GM23248 (cell line): Measurements from ENCODE around the gene POT1.

Experiments
- EZH2 ChIP-seq: fragments of 200-600 bp; sonication (generic); IDR thresholded peaks from 2 replicates; pipeline ENCODE4 v1.6.1; 2018; ENCODE audit warnings: antibody characterized with exemption, mild to moderate bottlenecking; ENCODE audit not compliant: insufficient read depth, poor library complexity, severe bottlenecking
- EZH2phosphoT487 ChIP-seq: fragments of 200-600 bp; sonication (generic); IDR thresholded peaks from 2 replicates; pipeline ENCODE4 v1.6.1; 2018; ENCODE audit warnings: antibody characterized with exemption, moderate library complexity, mild to moderate bottlenecking, low read depth; ENCODE audit not compliant: insufficient read depth

DNA sequence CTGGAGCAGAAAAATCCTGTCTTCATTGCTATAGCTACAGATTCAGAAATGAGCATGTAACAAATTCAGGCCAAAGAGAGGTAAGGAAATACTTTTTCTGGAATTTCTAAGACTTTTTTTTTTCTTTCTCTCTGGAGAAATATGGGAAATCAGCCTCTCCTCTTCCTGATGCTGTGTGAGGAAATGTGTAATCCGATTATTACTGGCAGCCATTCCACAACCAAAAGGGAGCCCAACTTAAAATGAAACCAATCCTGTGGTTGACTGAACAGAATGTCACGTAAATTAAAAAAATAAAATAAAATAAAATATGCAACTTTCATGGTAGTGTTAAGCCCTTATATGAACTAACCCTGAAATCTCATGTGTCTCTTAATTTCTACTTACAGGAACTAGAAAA, 10.7 kb upstream of the POT1 start:
- TF ChIP-seq EZH2 (no peak), EZH2phosphoT487 (no peak)
